ENCODE measurements around the gene GPR101.

Gene GPR101, protein sequence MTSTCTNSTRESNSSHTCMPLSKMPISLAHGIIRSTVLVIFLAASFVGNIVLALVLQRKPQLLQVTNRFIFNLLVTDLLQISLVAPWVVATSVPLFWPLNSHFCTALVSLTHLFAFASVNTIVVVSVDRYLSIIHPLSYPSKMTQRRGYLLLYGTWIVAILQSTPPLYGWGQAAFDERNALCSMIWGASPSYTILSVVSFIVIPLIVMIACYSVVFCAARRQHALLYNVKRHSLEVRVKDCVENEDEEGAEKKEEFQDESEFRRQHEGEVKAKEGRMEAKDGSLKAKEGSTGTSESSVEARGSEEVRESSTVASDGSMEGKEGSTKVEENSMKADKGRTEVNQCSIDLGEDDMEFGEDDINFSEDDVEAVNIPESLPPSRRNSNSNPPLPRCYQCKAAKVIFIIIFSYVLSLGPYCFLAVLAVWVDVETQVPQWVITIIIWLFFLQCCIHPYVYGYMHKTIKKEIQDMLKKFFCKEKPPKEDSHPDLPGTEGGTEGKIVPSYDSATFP

GRCh38 chrX:137033774-137034507 lies at the start of gene GPR101:
Gene GPR101, minus strand, starts transcription at chrX:137033995. Its CDS starts 2,321 bp downstream, at chrX:137031674.
- peaks cover 4% of the 10 kb centered on the region for H3K4me1 ChIP-seq (ENCODE audit: insufficient read depth, low read length)
- no peak within 1 kb of the TSS for H2AFZ ChIP-seq (ENCODE audit: low read depth, low read length)
- H3K9me3 ChIP-seq (ENCODE audit: low read length): peaks cover 2% of the 10 kb centered on the region
- H3K36me3 ChIP-seq (ENCODE audit: insufficient read depth, low read length): no peaks in the 10 kb centered on the region
- no peak within 1 kb of the TSS for H3K4me3 ChIP-seq (ENCODE audit: low read length)
- peaks cover 71% of the 10 kb centered on the region for H3K27me3 ChIP-seq (ENCODE audit: insufficient read depth, low read length)

- H3K4me3 ChIP-seq (ENCODE audit: low read length): no peak overlapping the region
- no peaks in the 10 kb centered on the region for H3K36me3 ChIP-seq (ENCODE audit: insufficient read depth, low read length)
- H3K4me1 ChIP-seq (ENCODE audit: insufficient read depth, low read length): no peaks in the 10 kb centered on the region
- H3K9me3 ChIP-seq (ENCODE audit: low read length): no peaks in the 10 kb centered on the region
- H2AFZ ChIP-seq (ENCODE audit: low read depth, low read length): no peak overlapping the region
- H3K27me3 ChIP-seq (ENCODE audit: insufficient read depth, low read length): no peaks in the 10 kb centered on the region
Observed at GRCh38 chrX:137081239-137081638, 47.4 kb upstream of the GPR101 start.

GRCh38 chrX:137072396-137072795 lies 38.6 kb upstream of the GPR101 start:
- Histone ChIP-seq H3K4me1 (ENCODE audit: insufficient read depth, low read length) (peaks cover 5% of the 10 kb centered on the region), H3K27me3 (ENCODE audit: insufficient read depth, low read length) (no peaks in the 10 kb centered on the region), H3K4me3 (ENCODE audit: low read length) (no peak overlapping the region), H3K9me3 (ENCODE audit: low read length) (no peaks in the 10 kb centered on the region), H2AFZ (ENCODE audit: low read depth, low read length) (no peak overlapping the region), H3K36me3 (ENCODE audit: insufficient read depth, low read length) (no peaks in the 10 kb centered on the region)

DNA sequence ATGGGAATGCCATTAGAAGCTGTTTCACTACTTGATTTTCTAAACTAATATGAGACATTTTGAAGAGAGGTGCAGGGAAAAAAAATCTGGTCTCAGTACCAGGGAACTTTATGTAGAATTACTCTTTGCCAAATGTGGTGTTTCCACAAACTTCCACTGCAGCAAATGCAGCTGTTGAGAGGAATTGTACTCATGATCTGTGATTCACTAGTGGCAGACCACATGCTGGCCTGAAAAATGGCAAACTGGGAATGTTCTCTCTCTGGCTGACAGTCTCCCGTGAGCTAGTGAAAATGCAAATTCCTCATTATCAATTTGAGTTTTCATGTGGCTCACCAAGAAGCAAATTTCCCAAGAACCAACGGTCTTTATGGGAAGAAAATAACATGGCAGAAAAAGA lies 37.8 kb upstream of the GPR101 start:
- H3K36me3 ChIP-seq (ENCODE audit: insufficient read depth, low read length): no peaks in the 10 kb centered on the region
- H3K4me3 ChIP-seq (ENCODE audit: low read length): no peak overlapping the region
- no peaks in the 10 kb centered on the region for H3K27me3 ChIP-seq (ENCODE audit: insufficient read depth, low read length)
- H3K4me1 ChIP-seq (ENCODE audit: insufficient read depth, low read length): peaks cover 5% of the 10 kb centered on the region
- H2AFZ ChIP-seq (ENCODE audit: low read depth, low read length): no peak overlapping the region
- no peaks in the 10 kb centered on the region for H3K9me3 ChIP-seq (ENCODE audit: low read length)

GRCh38 chrX:137067147-137067546 lies 33.4 kb upstream of the GPR101 start:
- H3K4me3 ChIP-seq (ENCODE audit: low read length): no peak overlapping the region
- no peaks in the 10 kb centered on the region for H3K36me3 ChIP-seq (ENCODE audit: insufficient read depth, low read length)
- H3K27me3 ChIP-seq (ENCODE audit: insufficient read depth, low read length): no peaks in the 10 kb centered on the region
- peaks cover 5% of the 10 kb centered on the region for H3K4me1 ChIP-seq (ENCODE audit: insufficient read depth, low read length)
- H3K9me3 ChIP-seq (ENCODE audit: low read length): no peaks in the 10 kb centered on the region
- no peak overlapping the region for H2AFZ ChIP-seq (ENCODE audit: low read depth, low read length)

DNA sequence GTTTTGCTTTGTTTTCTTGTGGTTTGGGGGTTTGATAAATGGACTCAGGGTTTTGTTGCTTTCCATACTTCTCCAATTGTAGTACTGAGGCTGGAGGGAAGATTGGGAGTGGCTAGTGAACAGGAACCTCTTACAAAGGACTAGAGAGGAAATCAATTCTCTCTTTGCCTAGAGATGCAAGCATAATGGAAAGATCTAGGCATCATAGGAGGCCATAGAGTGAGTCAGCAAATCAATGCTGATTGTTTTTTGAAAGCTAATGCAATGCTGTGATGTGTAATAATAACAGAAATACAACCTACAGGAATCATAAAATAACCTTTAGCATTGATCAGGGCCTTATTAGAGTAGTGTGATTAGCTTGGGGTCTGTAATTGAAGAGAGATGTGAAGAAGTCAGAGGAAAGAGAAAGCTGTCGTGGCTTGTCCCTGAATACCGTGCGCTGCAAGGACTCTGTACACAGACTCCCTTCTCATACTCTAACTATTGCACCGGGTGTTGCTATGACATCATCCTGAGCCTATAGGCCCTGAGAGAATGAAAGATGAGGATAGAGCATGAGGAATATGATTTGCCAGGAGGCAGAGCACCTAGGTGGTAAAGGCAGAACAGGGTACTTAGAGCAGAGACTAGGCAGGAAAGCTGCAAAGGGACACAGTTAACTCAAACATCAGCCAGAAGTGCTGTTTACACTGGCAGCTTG lies 29.3 kb upstream of the GPR101 start:
- Histone ChIP-seq H2AFZ (ENCODE audit: low read depth, low read length) (no peak overlapping the region), H3K4me1 (ENCODE audit: insufficient read depth, low read length) (no peaks in the 10 kb centered on the region), H3K4me3 (ENCODE audit: low read length) (no peak overlapping the region), H3K27me3 (ENCODE audit: insufficient read depth, low read length) (no peaks in the 10 kb centered on the region), H3K36me3 (ENCODE audit: insufficient read depth, low read length) (no peaks in the 10 kb centered on the region), H3K9me3 (ENCODE audit: low read length) (no peaks in the 10 kb centered on the region)

GRCh38 chrX:137058339-137059127 lies 24.7 kb upstream of the GPR101 start:
- Histone ChIP-seq H3K4me3 (ENCODE audit: low read length) (no peak overlapping the region), H3K36me3 (ENCODE audit: insufficient read depth, low read length) (no peaks in the 10 kb centered on the region), H3K4me1 (ENCODE audit: insufficient read depth, low read length) (no peaks in the 10 kb centered on the region), H3K9me3 (ENCODE audit: low read length) (no peaks in the 10 kb centered on the region), H2AFZ (ENCODE audit: low read depth, low read length) (no peak overlapping the region), H3K27me3 (ENCODE audit: insufficient read depth, low read length) (peaks cover 15% of the 10 kb centered on the region)

GRCh38 chrX:137052643-137053235 lies 18.9 kb upstream of the GPR101 start:
- H3K4me1 ChIP-seq (ENCODE audit: insufficient read depth, low read length): no peaks in the 10 kb centered on the region
- H3K4me3 ChIP-seq (ENCODE audit: low read length): peak overlapping the region; percentile 33
- no peaks in the 10 kb centered on the region for H3K36me3 ChIP-seq (ENCODE audit: insufficient read depth, low read length)
- H3K27me3 ChIP-seq (ENCODE audit: insufficient read depth, low read length): peaks cover 28% of the 10 kb centered on the region
- peak overlapping the region; percentile 49 for H2AFZ ChIP-seq (ENCODE audit: low read depth, low read length)
- H3K9me3 ChIP-seq (ENCODE audit: low read length): no peaks in the 10 kb centered on the region

DNA sequence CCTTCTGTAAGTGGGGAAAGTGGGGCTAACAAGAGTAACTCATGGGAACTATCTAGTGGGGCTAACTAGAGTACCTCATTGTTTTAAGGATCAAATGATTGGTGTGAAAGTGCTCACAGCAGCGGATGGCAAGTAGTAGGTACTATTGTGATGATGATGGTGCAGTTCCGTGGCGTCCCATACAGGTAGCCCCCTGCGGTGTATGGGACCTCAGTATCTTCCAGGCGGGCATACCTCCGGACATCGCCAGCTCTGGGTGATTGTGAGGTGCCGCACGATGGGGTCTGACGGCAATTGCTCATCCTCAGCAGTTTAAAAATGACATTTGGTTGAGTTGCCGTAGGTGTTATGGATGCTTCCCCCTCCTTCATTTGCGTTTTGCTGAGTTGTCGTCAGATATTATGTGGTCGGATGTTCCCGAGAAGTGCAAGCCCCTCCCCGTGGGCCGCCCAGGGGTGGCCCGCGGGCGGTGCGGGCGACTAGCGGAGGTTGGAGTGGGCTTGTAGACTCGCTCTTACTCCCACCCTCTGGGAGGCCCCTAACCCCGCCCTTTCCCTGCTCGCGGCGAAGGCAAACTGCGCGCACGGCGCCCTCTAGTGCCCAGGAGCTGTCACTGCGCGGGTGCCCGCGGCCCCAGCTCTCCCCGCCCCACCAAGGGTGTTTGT lies 18.3 kb upstream of the GPR101 start:
- Histone ChIP-seq H2AFZ (ENCODE audit: low read depth, low read length) (peak overlapping the region; percentile 49), H3K4me3 (ENCODE audit: low read length) (peak overlapping the region; percentile 33), H3K27me3 (ENCODE audit: insufficient read depth, low read length) (peaks cover 28% of the 10 kb centered on the region), H3K36me3 (ENCODE audit: insufficient read depth, low read length) (no peaks in the 10 kb centered on the region), H3K4me1 (ENCODE audit: insufficient read depth, low read length) (no peaks in the 10 kb centered on the region), H3K9me3 (ENCODE audit: low read length) (no peaks in the 10 kb centered on the region)

DNA sequence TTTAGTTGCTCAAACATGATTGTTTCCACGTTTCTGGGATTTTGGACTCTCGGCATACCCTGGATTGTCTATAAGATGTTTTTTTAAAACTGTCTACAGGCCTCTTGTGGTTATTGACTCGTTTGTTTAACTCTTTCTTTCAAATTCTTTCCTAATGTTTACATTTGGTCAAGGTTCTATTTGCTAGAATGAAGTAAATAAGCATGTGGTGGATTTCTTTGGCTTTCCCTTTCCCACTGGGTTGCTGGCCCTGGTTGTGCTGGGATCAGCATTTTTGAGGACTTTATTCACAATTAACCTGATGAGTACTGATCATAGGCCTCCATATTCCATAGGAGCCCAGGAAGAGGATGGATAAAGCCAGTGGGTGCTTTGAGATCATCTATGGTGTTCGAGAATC lies 11.1 kb upstream of the GPR101 start:
- Histone ChIP-seq H3K4me1 (ENCODE audit: insufficient read depth, low read length) (no peaks in the 10 kb centered on the region), H2AFZ (ENCODE audit: low read depth, low read length) (no peak overlapping the region), H3K4me3 (ENCODE audit: low read length) (no peak overlapping the region), H3K36me3 (ENCODE audit: insufficient read depth, low read length) (no peaks in the 10 kb centered on the region), H3K9me3 (ENCODE audit: low read length) (no peaks in the 10 kb centered on the region), H3K27me3 (ENCODE audit: insufficient read depth, low read length) (no peaks in the 10 kb centered on the region)

DNA sequence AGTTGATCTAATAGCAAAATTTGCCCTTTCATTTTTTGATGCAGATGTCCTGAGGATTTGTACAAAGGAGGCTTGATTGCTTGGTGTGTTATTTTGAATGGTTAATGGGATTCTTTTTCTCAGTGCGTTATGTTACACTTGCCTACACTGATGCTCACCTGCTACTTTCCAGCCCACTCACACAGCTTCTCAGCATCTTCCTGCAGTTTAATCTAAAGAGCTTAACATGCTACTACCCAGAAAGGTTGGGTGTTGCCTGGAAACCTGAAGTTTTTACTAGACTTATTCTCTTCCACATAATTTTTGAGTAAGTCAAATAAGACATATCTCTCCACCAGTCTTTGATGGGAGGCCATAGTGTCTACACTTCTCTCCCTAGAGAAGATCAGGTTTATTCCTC lies 9.9 kb upstream of the GPR101 start:
- H3K27me3 ChIP-seq (ENCODE audit: insufficient read depth, low read length): no peaks in the 10 kb centered on the region
- H3K4me3 ChIP-seq (ENCODE audit: low read length): no peak overlapping the region
- no peaks in the 10 kb centered on the region for H3K36me3 ChIP-seq (ENCODE audit: insufficient read depth, low read length)
- no peaks in the 10 kb centered on the region for H3K9me3 ChIP-seq (ENCODE audit: low read length)
- H3K4me1 ChIP-seq (ENCODE audit: insufficient read depth, low read length): no peaks in the 10 kb centered on the region
- no peak overlapping the region for H2AFZ ChIP-seq (ENCODE audit: low read depth, low read length)

GRCh38 chrX:137041329-137041728 lies 7.5 kb upstream of the GPR101 start:
- Histone ChIP-seq H3K4me1 (ENCODE audit: insufficient read depth, low read length) (no peaks in the 10 kb centered on the region), H3K4me3 (ENCODE audit: low read length) (no peak overlapping the region), H2AFZ (ENCODE audit: low read depth, low read length) (no peak overlapping the region), H3K36me3 (ENCODE audit: insufficient read depth, low read length) (no peaks in the 10 kb centered on the region), H3K9me3 (ENCODE audit: low read length) (no peaks in the 10 kb centered on the region), H3K27me3 (ENCODE audit: insufficient read depth, low read length) (peaks cover 9% of the 10 kb centered on the region)

Measured in neuron (in vitro differentiated cells).